ENCODE results near the gene NHS.

NHS gene

DNA sequence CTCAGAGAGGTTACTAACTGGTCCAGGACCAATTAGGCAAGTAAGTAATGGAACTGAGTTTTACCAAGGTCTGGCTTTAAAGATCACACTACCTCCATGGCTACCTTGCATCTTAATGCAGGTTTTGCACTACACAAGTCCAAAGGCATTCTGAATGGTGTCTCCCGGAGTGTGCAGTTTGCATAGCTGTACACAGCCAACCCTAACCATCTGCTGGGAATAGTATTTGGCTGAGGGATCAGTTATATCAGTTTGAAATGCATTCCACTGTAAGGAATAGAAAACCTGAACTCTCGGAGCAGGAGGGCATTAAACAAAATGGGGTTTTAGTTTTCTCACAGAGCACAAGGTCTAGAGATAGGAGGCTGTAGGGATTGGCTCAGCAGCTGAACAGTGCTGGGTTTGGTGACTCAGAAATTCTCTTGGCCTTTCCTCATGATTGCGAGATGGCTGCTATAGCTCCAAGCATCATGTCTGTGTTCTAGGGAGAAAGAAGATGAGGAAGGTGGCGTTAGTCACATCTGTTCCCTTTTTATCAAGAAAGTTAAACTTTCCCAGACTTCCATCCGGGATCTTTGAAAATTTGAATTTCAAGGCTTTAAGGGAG, 177.1 kb downstream of the NHS start:
- Histone ChIP-seq H3K27me3 (ENCODE audit: control insufficient read depth in 2 of 2, insufficient read depth in 2 of 2, low read length in 2 of 2) (peaks cover 3% of the 10 kb centered on the region in 2 donors), H3K4me1 (ENCODE audit: control insufficient read depth in 2 of 2, insufficient read depth in 2 of 2, low read length in 2 of 2) (no peaks in the 10 kb centered on the region), H3K9ac (ENCODE audit: low read depth in 1 of 2, low read length in 2 of 2) (no peak overlapping the region), H3K36me3 (ENCODE audit: control insufficient read depth in 2 of 2, insufficient read depth in 2 of 2, low read length in 2 of 2) (no peaks in the 10 kb centered on the region), H3K9me3 (ENCODE audit: control insufficient read depth in 2 of 2, low read length in 2 of 2) (no peaks in the 10 kb centered on the region), H3K27ac (ENCODE audit: low read depth in 2 of 2, low read length in 2 of 2) (no peak overlapping the region), H3K4me3 (ENCODE audit: low read length in 2 of 2) (no peak overlapping the region)

GRCh38 chrX:17553469-17553868, 178.5 kb downstream of the NHS start:
- no peaks in the 10 kb centered on the region for H3K9me3 ChIP-seq (ENCODE audit: control insufficient read depth in 2 of 2, low read length in 2 of 2)
- no peak overlapping the region for H3K4me3 ChIP-seq (ENCODE audit: low read length in 2 of 2)
- peaks cover 3% of the 10 kb centered on the region in 2 donors for H3K27me3 ChIP-seq (ENCODE audit: control insufficient read depth in 2 of 2, insufficient read depth in 2 of 2, low read length in 2 of 2)
- H3K4me1 ChIP-seq (ENCODE audit: control insufficient read depth in 2 of 2, insufficient read depth in 2 of 2, low read length in 2 of 2), result no peaks in the 10 kb centered on the region
- no peak overlapping the region for H3K9ac ChIP-seq (ENCODE audit: low read depth in 1 of 2, low read length in 2 of 2)
- H3K36me3 ChIP-seq (ENCODE audit: control insufficient read depth in 2 of 2, insufficient read depth in 2 of 2, low read length in 2 of 2), result no peaks in the 10 kb centered on the region
- no peak overlapping the region for H3K27ac ChIP-seq (ENCODE audit: low read depth in 2 of 2, low read length in 2 of 2)

GRCh38 chrX:17553961-17554482, 179.0 kb downstream of the NHS start:
- Histone ChIP-seq H3K36me3 (ENCODE audit: control insufficient read depth in 2 of 2, insufficient read depth in 2 of 2, low read length in 2 of 2) (no peaks in the 10 kb centered on the region), H3K27ac (ENCODE audit: low read depth in 2 of 2, low read length in 2 of 2) (peak overlapping the region in 1 of 2 donors; percentile 26), H3K9ac (ENCODE audit: low read depth in 1 of 2, low read length in 2 of 2) (no peak overlapping the region), H3K4me1 (ENCODE audit: control insufficient read depth in 2 of 2, insufficient read depth in 2 of 2, low read length in 2 of 2) (no peaks in the 10 kb centered on the region), H3K27me3 (ENCODE audit: control insufficient read depth in 2 of 2, insufficient read depth in 2 of 2, low read length in 2 of 2) (peaks cover 3 to 4% of the 10 kb centered on the region in 2 donors), H3K4me3 (ENCODE audit: low read length in 2 of 2) (no peak overlapping the region), H3K9me3 (ENCODE audit: control insufficient read depth in 2 of 2, low read length in 2 of 2) (no peaks in the 10 kb centered on the region)

- H3K4me1 ChIP-seq (ENCODE audit: control insufficient read depth in 2 of 2, insufficient read depth in 2 of 2, low read length in 2 of 2), result no peaks in the 10 kb centered on the region
- no peak overlapping the region for H3K4me3 ChIP-seq (ENCODE audit: low read length in 2 of 2)
- no peak overlapping the region for H3K27ac ChIP-seq (ENCODE audit: low read depth in 2 of 2, low read length in 2 of 2)
- H3K27me3 ChIP-seq (ENCODE audit: control insufficient read depth in 2 of 2, insufficient read depth in 2 of 2, low read length in 2 of 2), result peaks cover 3 to 6% of the 10 kb centered on the region in 2 donors
- H3K9me3 ChIP-seq (ENCODE audit: control insufficient read depth in 2 of 2, low read length in 2 of 2), result no peaks in the 10 kb centered on the region
- no peaks in the 10 kb centered on the region for H3K36me3 ChIP-seq (ENCODE audit: control insufficient read depth in 2 of 2, insufficient read depth in 2 of 2, low read length in 2 of 2)
- H3K9ac ChIP-seq (ENCODE audit: low read depth in 1 of 2, low read length in 2 of 2), result no peak overlapping the region
Measured at GRCh38 chrX:17554914-17555313, 179.9 kb downstream of the NHS start.

- H3K27me3 ChIP-seq (ENCODE audit: control insufficient read depth in 2 of 2, insufficient read depth in 2 of 2, low read length in 2 of 2), result peaks cover 3 to 6% of the 10 kb centered on the region in 2 donors
- no peaks in the 10 kb centered on the region for H3K4me1 ChIP-seq (ENCODE audit: control insufficient read depth in 2 of 2, insufficient read depth in 2 of 2, low read length in 2 of 2)
- H3K9me3 ChIP-seq (ENCODE audit: control insufficient read depth in 2 of 2, low read length in 2 of 2), result no peaks in the 10 kb centered on the region
- no peak overlapping the region for H3K9ac ChIP-seq (ENCODE audit: low read depth in 1 of 2, low read length in 2 of 2)
- no peaks in the 10 kb centered on the region for H3K36me3 ChIP-seq (ENCODE audit: control insufficient read depth in 2 of 2, insufficient read depth in 2 of 2, low read length in 2 of 2)
- no peak overlapping the region for H3K27ac ChIP-seq (ENCODE audit: low read depth in 2 of 2, low read length in 2 of 2)
- H3K4me3 ChIP-seq (ENCODE audit: low read length in 2 of 2), result no peak overlapping the region
Measured at GRCh38 chrX:17555846-17556245, 180.8 kb downstream of the NHS start.

DNA sequence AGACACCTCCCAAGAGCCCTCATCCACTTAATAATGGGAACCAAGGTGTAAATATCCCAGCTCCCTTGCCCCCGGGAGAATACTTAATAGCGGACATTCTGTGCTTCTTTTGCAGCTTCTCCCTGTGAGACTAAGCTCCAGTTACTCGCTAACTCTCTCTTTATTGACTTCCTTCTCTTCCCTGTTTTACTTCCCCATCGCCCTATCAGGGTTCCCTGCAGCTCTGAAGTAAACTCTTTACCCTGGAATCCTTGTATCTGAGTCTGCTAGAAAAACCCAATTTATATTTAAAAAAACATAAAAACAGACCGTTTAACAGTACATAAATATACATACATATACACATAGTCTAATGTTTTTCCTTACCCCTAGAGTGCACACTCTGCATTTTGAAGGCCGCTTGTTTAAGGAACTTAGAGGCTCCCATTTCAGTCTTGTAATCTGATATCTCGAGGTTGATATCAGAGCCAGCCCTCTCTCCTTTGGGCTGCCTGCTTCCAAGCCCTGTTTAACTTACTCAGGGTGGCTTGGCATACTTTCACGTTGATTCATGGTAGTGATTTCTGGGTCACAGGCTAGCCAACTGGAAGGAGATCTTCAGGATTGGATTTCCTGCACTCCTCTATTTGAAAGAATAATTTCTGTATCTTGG, 184.9 kb downstream of the NHS start:
- Histone ChIP-seq H3K27ac (ENCODE audit: low read depth in 2 of 2, low read length in 2 of 2) (no peak overlapping the region), H3K4me1 (ENCODE audit: control insufficient read depth in 2 of 2, insufficient read depth in 2 of 2, low read length in 2 of 2) (no peaks in the 10 kb centered on the region), H3K9me3 (ENCODE audit: control insufficient read depth in 2 of 2, low read length in 2 of 2) (no peaks in the 10 kb centered on the region), H3K27me3 (ENCODE audit: control insufficient read depth in 2 of 2, insufficient read depth in 2 of 2, low read length in 2 of 2) (peaks cover 3% of the 10 kb centered on the region in 2 donors), H3K9ac (ENCODE audit: low read depth in 1 of 2, low read length in 2 of 2) (no peak overlapping the region), H3K4me3 (ENCODE audit: low read length in 2 of 2) (no peak overlapping the region), H3K36me3 (ENCODE audit: control insufficient read depth in 2 of 2, insufficient read depth in 2 of 2, low read length in 2 of 2) (no peaks in the 10 kb centered on the region)

GRCh38 chrX:17560385-17560784, 185.4 kb downstream of the NHS start:
- H3K36me3 ChIP-seq (ENCODE audit: control insufficient read depth in 2 of 2, insufficient read depth in 2 of 2, low read length in 2 of 2), result no peaks in the 10 kb centered on the region

GRCh38 chrX:17563076-17563475, 188.1 kb downstream of the NHS start:
- no peak overlapping the region for H3K4me3 ChIP-seq (ENCODE audit: low read length in 2 of 2)
- H3K9ac ChIP-seq (ENCODE audit: low read depth in 1 of 2, low read length in 2 of 2), result no peak overlapping the region
- no peaks in the 10 kb centered on the region for H3K36me3 ChIP-seq (ENCODE audit: control insufficient read depth in 2 of 2, insufficient read depth in 2 of 2, low read length in 2 of 2)
- peaks cover 0 to 3% of the 10 kb centered on the region in 2 donors for H3K27me3 ChIP-seq (ENCODE audit: control insufficient read depth in 2 of 2, insufficient read depth in 2 of 2, low read length in 2 of 2)
- no peaks in the 10 kb centered on the region for H3K9me3 ChIP-seq (ENCODE audit: control insufficient read depth in 2 of 2, low read length in 2 of 2)
- H3K27ac ChIP-seq (ENCODE audit: low read depth in 2 of 2, low read length in 2 of 2), result no peak overlapping the region
- no peaks in the 10 kb centered on the region for H3K4me1 ChIP-seq (ENCODE audit: control insufficient read depth in 2 of 2, insufficient read depth in 2 of 2, low read length in 2 of 2)

More at GRCh38 chrX:17560385-17560784, 185.4 kb downstream of the NHS start:
- Histone ChIP-seq H3K4me3 (ENCODE audit: low read length in 2 of 2) (no peak overlapping the region), H3K9ac (ENCODE audit: low read depth in 1 of 2, low read length in 2 of 2) (no peak overlapping the region), H3K27me3 (ENCODE audit: control insufficient read depth in 2 of 2, insufficient read depth in 2 of 2, low read length in 2 of 2) (peaks cover 2 to 3% of the 10 kb centered on the region in 2 donors), H3K9me3 (ENCODE audit: control insufficient read depth in 2 of 2, low read length in 2 of 2) (no peaks in the 10 kb centered on the region), H3K4me1 (ENCODE audit: control insufficient read depth in 2 of 2, insufficient read depth in 2 of 2, low read length in 2 of 2) (no peaks in the 10 kb centered on the region), H3K27ac (ENCODE audit: low read depth in 2 of 2, low read length in 2 of 2) (no peak overlapping the region)

GRCh38 chrX:17563515-17563914, 188.5 kb downstream of the NHS start:
- Histone ChIP-seq H3K27ac (ENCODE audit: low read depth in 2 of 2, low read length in 2 of 2) (no peak overlapping the region), H3K4me1 (ENCODE audit: control insufficient read depth in 2 of 2, insufficient read depth in 2 of 2, low read length in 2 of 2) (no peaks in the 10 kb centered on the region), H3K27me3 (ENCODE audit: control insufficient read depth in 2 of 2, insufficient read depth in 2 of 2, low read length in 2 of 2) (peaks cover 0 to 3% of the 10 kb centered on the region in 2 donors), H3K9me3 (ENCODE audit: control insufficient read depth in 2 of 2, low read length in 2 of 2) (no peaks in the 10 kb centered on the region), H3K9ac (ENCODE audit: low read depth in 1 of 2, low read length in 2 of 2) (no peak overlapping the region), H3K4me3 (ENCODE audit: low read length in 2 of 2) (no peak overlapping the region), H3K36me3 (ENCODE audit: control insufficient read depth in 2 of 2, insufficient read depth in 2 of 2, low read length in 2 of 2) (no peaks in the 10 kb centered on the region)

DNA sequence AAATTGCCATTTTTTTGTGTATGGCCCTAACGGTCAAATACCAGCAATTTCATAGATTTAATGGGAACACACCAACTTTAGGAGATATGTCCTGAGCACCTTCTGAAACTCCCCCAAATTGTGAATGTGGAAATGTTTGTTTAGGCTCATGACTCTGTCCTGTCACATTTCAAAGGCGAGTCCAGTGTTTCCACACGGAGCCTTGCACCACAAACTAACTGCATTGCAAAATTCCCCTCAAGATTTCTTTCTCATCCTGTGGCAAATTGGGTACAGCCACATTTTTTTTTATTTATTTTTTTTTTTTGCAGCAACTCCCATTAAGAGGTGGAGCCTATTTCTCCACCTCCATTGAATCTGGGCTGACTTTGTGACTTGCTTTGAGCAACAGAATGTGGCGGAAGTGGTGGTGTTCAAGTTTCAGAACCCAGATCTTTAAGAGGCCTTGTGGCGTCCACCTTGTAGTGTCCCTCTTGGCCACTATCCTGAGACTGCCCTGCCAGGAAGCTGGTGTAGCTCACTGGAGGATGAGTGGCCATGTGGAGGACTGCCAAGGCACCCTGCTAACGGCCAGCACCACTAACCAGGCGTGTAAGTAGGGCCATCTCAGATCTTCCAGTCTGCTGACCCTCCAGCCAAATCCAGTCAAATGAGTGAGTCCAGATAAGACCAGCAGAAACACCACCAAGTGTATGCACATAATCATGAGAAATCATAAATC, 189.8 kb downstream of the NHS start:
- H3K27me3 ChIP-seq (ENCODE audit: control insufficient read depth in 2 of 2, insufficient read depth in 2 of 2, low read length in 2 of 2), result no peaks in the 10 kb centered on the region
- no peaks in the 10 kb centered on the region for H3K4me1 ChIP-seq (ENCODE audit: control insufficient read depth in 2 of 2, insufficient read depth in 2 of 2, low read length in 2 of 2)
- no peaks in the 10 kb centered on the region for H3K36me3 ChIP-seq (ENCODE audit: control insufficient read depth in 2 of 2, insufficient read depth in 2 of 2, low read length in 2 of 2)
- no peaks in the 10 kb centered on the region for H3K9me3 ChIP-seq (ENCODE audit: control insufficient read depth in 2 of 2, low read length in 2 of 2)
- H3K4me3 ChIP-seq (ENCODE audit: low read length in 2 of 2), result no peak overlapping the region
- H3K9ac ChIP-seq (ENCODE audit: low read depth in 1 of 2, low read length in 2 of 2), result no peak overlapping the region
- H3K27ac ChIP-seq (ENCODE audit: low read depth in 2 of 2, low read length in 2 of 2), result no peak overlapping the region
